GM23338 (cell line): Measurements from ENCODE around the gene GLA. TPM values are rescaled to one million over a fixed set of nuclear protein-coding genes. Genes with fewer than 3 reads are reported as not detected.

ENCODE experiments used
- ATAC-seq: fragments of 200-7000 bp; cut with Tn5 transposase; 3 replicates; pipeline ENCODE4 v1.9.1; 2020
- DNase-seq: peaks from one replicate; pipeline ENCODE4 v3.0.0-alpha.2; 2015; ENCODE audit warnings: low spot score
- H2AFZ ChIP-seq: fragments of 200-600 bp; sonication (generic); 2 replicates; pipeline ENCODE4 v1.8.0; 2016; ENCODE audit warnings: antibody characterized with exemption, mild to moderate bottlenecking, moderate library complexity
- H3F3A ChIP-seq: fragments of 200-600 bp; sonication (generic); replicated peaks from 2 replicates; pipeline ENCODE4 v1.8.0; 2017; ENCODE audit warnings: antibody characterized with exemption, mixed run types, low read depth
- H3K27ac ChIP-seq: fragments of 200-600 bp; sonication (generic); 2 replicates; pipeline ENCODE4 v1.6.1; 2016; ENCODE audit warnings: low read depth
- H3K27me3 ChIP-seq: fragments of 200-600 bp; sonication (generic); 2 replicates; pipeline ENCODE4 v1.8.0; 2016; ENCODE audit warnings: mild to moderate bottlenecking, mixed run types, moderate library complexity; ENCODE audit not compliant: insufficient read depth
- H3K36me3 ChIP-seq: fragments of 200-600 bp; sonication (generic); 2 replicates; pipeline ENCODE4 v1.8.0; 2016; ENCODE audit warnings: mild to moderate bottlenecking; ENCODE audit not compliant: insufficient read depth
- H3K4me1 ChIP-seq: fragments of 200-600 bp; sonication (generic); 2 replicates; pipeline ENCODE4 v1.8.0; 2016; ENCODE audit warnings: mild to moderate bottlenecking, moderate library complexity; ENCODE audit not compliant: insufficient read depth
- H3K4me2 ChIP-seq: fragments of 200-600 bp; sonication (generic); 2 replicates; pipeline ENCODE4 v1.7.1; 2017; ENCODE audit warnings: mixed run types
- H3K4me3 ChIP-seq: fragments of 200-600 bp; sonication (generic); 2 replicates; pipeline ENCODE4 v1.6.1; 2016; ENCODE audit warnings: mixed run types
- H3K79me2 ChIP-seq: fragments of 200-600 bp; sonication (generic); replicated peaks from 2 replicates; pipeline ENCODE4 v1.8.0; 2017; ENCODE audit warnings: mild to moderate bottlenecking; ENCODE audit not compliant: insufficient read depth
- H3K9me2 ChIP-seq: fragments of 200-600 bp; sonication (generic); 2 replicates; pipeline ENCODE4 v1.8.0; 2017; ENCODE audit not compliant: insufficient read depth
- H4K20me1 ChIP-seq: fragments of 200-600 bp; sonication (generic); replicated peaks from 2 replicates; pipeline ENCODE4 v1.8.0; 2017; ENCODE audit warnings: mild to moderate bottlenecking; ENCODE audit not compliant: insufficient read depth
- H3K27ac Mint-ChIP-seq: 2 replicates; pipeline ENCODE4 v1.8.0; 2020; ENCODE audit warnings: inconsistent platforms, mild to moderate bottlenecking, moderate library complexity, mixed read lengths
- H3K27me3 Mint-ChIP-seq: 3 replicates; pipeline ENCODE4 v1.8.0; 2022; ENCODE audit warnings: low read depth, mild to moderate bottlenecking, moderate library complexity, mixed read lengths, inconsistent platforms; ENCODE audit not compliant: insufficient read depth, poor library complexity
- H3K36me3 Mint-ChIP-seq: 3 replicates; pipeline ENCODE4 v1.8.0; 2021; ENCODE audit warnings: low read depth, mild to moderate bottlenecking, inconsistent platforms, moderate library complexity, mixed read lengths
- H3K4me1 Mint-ChIP-seq: 3 replicates; pipeline ENCODE4 v1.8.0; 2020; ENCODE audit warnings: mild to moderate bottlenecking, inconsistent platforms, mixed read lengths
- H3K4me3 Mint-ChIP-seq: 3 replicates; pipeline ENCODE4 v1.8.0; 2021; ENCODE audit warnings: moderate library complexity, mild to moderate bottlenecking, inconsistent platforms, mixed read lengths
- H3K9me3 Mint-ChIP-seq: 3 replicates; pipeline ENCODE4 v1.8.0; 2020; ENCODE audit warnings: moderate library complexity, mild to moderate bottlenecking, inconsistent platforms, mixed read lengths
- CREB1 ChIP-seq: fragments of 250-450 bp; sonication (Bioruptor Pico); IDR thresholded peaks from 2 replicates; pipeline ENCODE4 v1.5.0; 2020; ENCODE audit warnings: low read depth, mild to moderate bottlenecking, moderate library complexity
- EZH2phosphoT487 ChIP-seq: fragments of 200-600 bp; sonication (generic); IDR thresholded peaks from one replicate; pipeline ENCODE4 v1.8.1; 2018; ENCODE audit warnings: antibody characterized with exemption; ENCODE audit not compliant: unreplicated experiment
- POLR2AphosphoS5 ChIP-seq: IDR thresholded peaks from 2 replicates; pipeline ENCODE4 v1.6.1; 2016; ENCODE audit warnings: antibody characterized with exemption, low read depth
- REST ChIP-seq: IDR thresholded peaks from one replicate; pipeline ENCODE4 v1.6.1; 2018; ENCODE audit warnings: antibody characterized with exemption; ENCODE audit not compliant: unreplicated experiment
- polyA plus RNA-seq: library from polyadenylated mRNA; unstranded; fragments of >200 nt; fragmentation: Nextera tagmentation; extraction: Ambion mirVana; gene quantifications from 2 replicates; pipeline ENCODE4 v1.2.1, GENCODE V29; 2016
- total RNA-seq: library from RNA; depleted of rRNA; stranded (reverse); fragments of >200 nt; shearing (Covaris generic); gene quantifications from 2 replicates; pipeline ENCODE4 v1.2.3, GENCODE V29; 2014

Gene GLA
- total and polyA plus RNA-seq, 2 experiments from 2014 or later = 34.7 to 44.4 TPM

GRCh38 chrX:101419489-101419888 is 11.8 kb upstream of the GLA start (continued):
- no peak for TF ChIP-seq REST

GRCh38 chrX:101417981-101418841 is 10.5 kb upstream of the GLA start:
- H3K27ac Mint-ChIP-seq = peak overlapping the region; percentile 96
- H3K4me2 ChIP-seq = peak overlapping the region; percentile 77
- no peaks in the 10 kb centered on the region for H3F3A ChIP-seq
- H4K20me1 ChIP-seq = no peaks in the 10 kb centered on the region
- H3K27ac ChIP-seq = peak overlapping the region; percentile 72
- H3K9me2 ChIP-seq = no peaks in the 10 kb centered on the region
- H3K79me2 ChIP-seq = no peaks in the 10 kb centered on the region
- no peaks in the 10 kb centered on the region for H3K27me3 ChIP-seq
- H3K36me3 ChIP-seq = no peaks in the 10 kb centered on the region; the same call in 1 of the 2 replicates
- peaks cover 27% of the 10 kb centered on the region for H3K4me1 Mint-ChIP-seq
- H3K4me1 ChIP-seq = no peaks in the 10 kb centered on the region; the same call in 1 of the 2 replicates
- H3K36me3 Mint-ChIP-seq = peaks cover 21% of the 10 kb centered on the region
- H3K27me3 Mint-ChIP-seq = peaks cover 6% of the 10 kb centered on the region
- peak; percentile 81 for ATAC-seq
- peak; percentile 74 for DNase-seq
- H3K9me3 Mint-ChIP-seq = no peaks in the 10 kb centered on the region
- H3K4me3 Mint-ChIP-seq = peak overlapping the region; percentile 90
- peak overlapping the region; percentile 10; the same call in 1 of the 2 replicates for H2AFZ ChIP-seq
- TF ChIP-seq POLR2AphosphoS5 (peak; percentile 55), CREB1 (no peak)
- peak overlapping the region; percentile 59 for H3K4me3 ChIP-seq

- H2AFZ ChIP-seq = peak overlapping the region; percentile 23; the same call in 1 of the 2 replicates
- Mint-ChIP-seq H3K4me3 (peak overlapping the region; percentile 90), H3K27ac (no peak overlapping the region; the same call in 1 of the 2 replicates), H3K4me1 (peaks cover 27% of the 10 kb centered on the region), H3K9me3 (no peaks in the 10 kb centered on the region), H3K36me3 (peaks cover 27% of the 10 kb centered on the region), H3K27me3 (peaks cover 10% of the 10 kb centered on the region)
- TF ChIP-seq EZH2phosphoT487 = no peak
- H4K20me1 ChIP-seq = no peaks in the 10 kb centered on the region
- peak overlapping the region; percentile 59; the same call in 1 of the 2 replicates for H3K4me3 ChIP-seq
- H3K4me1 ChIP-seq = no peaks in the 10 kb centered on the region; the same call in 1 of the 2 replicates
- no peaks in the 10 kb centered on the region for H3F3A ChIP-seq
- no peak for DNase-seq
- no peaks in the 10 kb centered on the region; the same call in 1 of the 2 replicates for H3K36me3 ChIP-seq
- H3K27ac ChIP-seq = no peak overlapping the region
- ATAC-seq = no peak
- peaks cover 3% of the 10 kb centered on the region; the same call in 1 of the 2 replicates for H3K79me2 ChIP-seq
- H3K9me2 ChIP-seq = no peaks in the 10 kb centered on the region
- no peaks in the 10 kb centered on the region for H3K27me3 ChIP-seq
- H3K4me2 ChIP-seq = peak overlapping the region; percentile 77; the same call in 1 of the 2 replicates
These were observed 9.5 kb upstream of the GLA start for GRCh38 chrX:101417190-101417589.
